GM12878 (cell line): ENCODE results near the gene ETNPPL. TPM values are rescaled to one million over a fixed set of nuclear protein-coding genes. Genes with fewer than 3 reads are reported as not detected.

Experiments used
- ATAC-seq: fragments of 200-7000 bp; cut with Tn5 transposase; 3 replicates; pipeline ENCODE4 v1.9.1; 2020; ENCODE audit warnings: mild to moderate bottlenecking, moderate library complexity
- BruUV-seq: library from RNA; stranded (reverse); fragments of 400-500 nt; replicated peaks from 2 replicates; lab custom pipeline; 2021; lab: Mats Ljungman, UMichigan
- CTCF ChIA-PET: fragments of 300-600 bp; sonication (Branson Sonifier 250); formaldehyde crosslinking; extraction: SDS; loops from one replicate; lab custom pipeline; 2021; ENCODE audit warnings: inconsistent platforms; lab: Yijun Ruan, JAX
- POLR2A ChIA-PET: fragments of 350-600 bp; formaldehyde crosslinking; extraction: SDS; loops from one replicate; lab custom pipeline; 2021; ENCODE audit warnings: inconsistent platforms; lab: Charles Lee
- RAD21 ChIA-PET: fragments of 300-600 bp; sonication (Branson Sonifier 250); formaldehyde crosslinking; loops from one replicate; lab custom pipeline; 2023; ENCODE audit warnings: antibody characterized with exemption; ENCODE audit not compliant: unreplicated experiment; lab: Charles Lee
- SMC1A ChIA-PET: fragments of 300-600 bp; sonication (Branson Sonifier 250); formaldehyde crosslinking; loops from one replicate; lab custom pipeline; 2023; ENCODE audit not compliant: unreplicated experiment, uncharacterized antibody; lab: Charles Lee
- DNase-seq: peaks from one replicate; pipeline ENCODE4 v3.0.0-alpha.2; 2011; ENCODE audit warnings: low read depth, low spot score
- FAIRE-seq: peaks from 3 replicates; lab custom pipeline; 2011; peaks lifted over from hg19 to GRCh38; lab: Jason Lieb, UNC
- H2AFZ ChIP-seq: 2 replicates; pipeline ENCODE4 v1.6.0; 2011; ENCODE audit warnings: low read depth, low read length, control low read depth; ENCODE audit not compliant: control insufficient read depth
- H3K27ac ChIP-seq: 2 replicates; pipeline ENCODE4 v1.5.1; 2011; ENCODE audit warnings: control low read depth; ENCODE audit not compliant: control insufficient read depth, insufficient read depth
- H3K27me3 ChIP-seq, 2 experiments: replicated peaks in 1 of 2; 2 replicates each; pipeline versions ENCODE4 v1.6.0 to v1.6.1; 2011; ENCODE audit warnings: low read length in 1 of 2; ENCODE audit not compliant: control insufficient read depth in 2 of 2, insufficient read depth in 2 of 2
- H3K36me3 ChIP-seq, 2 experiments: 2 replicates each; pipeline ENCODE4 v1.5.1; 2011; ENCODE audit warnings: low read length in 1 of 2; ENCODE audit not compliant: control insufficient read depth in 2 of 2, insufficient read depth in 2 of 2
- H3K4me1 ChIP-seq: 2 replicates; pipeline ENCODE4 v1.6.1; 2011; ENCODE audit warnings: mild to moderate bottlenecking, low read length, moderate library complexity, mixed read lengths; ENCODE audit not compliant: control insufficient read depth, insufficient read depth
- H3K4me2 ChIP-seq: 2 replicates; pipeline ENCODE4 v1.6.0; 2011; ENCODE audit warnings: control low read depth; ENCODE audit not compliant: control insufficient read depth, insufficient read depth
- H3K4me3 ChIP-seq: fragments of 200-600 bp; sonication (generic); 2 replicates; pipeline ENCODE4 v1.5.1; 2016
- H3K79me2 ChIP-seq: 2 replicates; pipeline ENCODE4 v1.6.0; 2011; ENCODE audit warnings: low read length; ENCODE audit not compliant: control insufficient read depth, insufficient read depth
- H3K9ac ChIP-seq: 2 replicates; pipeline ENCODE4 v1.8.0; 2011; ENCODE audit warnings: low read length, control low read depth, mixed read lengths; ENCODE audit not compliant: control insufficient read depth, insufficient read depth
- H3K9me3 ChIP-seq: replicated peaks from 3 replicates; pipeline ENCODE4 v1.5.1; 2011; ENCODE audit warnings: mild to moderate bottlenecking, low read length; ENCODE audit not compliant: control insufficient read depth, insufficient read depth
- H4K20me1 ChIP-seq: 2 replicates; pipeline ENCODE4 v1.6.0; 2011; ENCODE audit not compliant: control insufficient read depth, insufficient read depth
- BACH1 ChIP-seq: fragments of 450-650 bp; IDR thresholded peaks from 2 replicates; pipeline ENCODE4 v1.6.1; 2017; ENCODE audit warnings: mild to moderate bottlenecking, borderline replicate concordance
- BMI1 ChIP-seq: fragments of 450-650 bp; IDR thresholded peaks from 2 replicates; pipeline ENCODE4 v1.6.1; 2016; ENCODE audit warnings: mild to moderate bottlenecking, moderate library complexity, borderline replicate concordance
- LARP7 ChIP-seq: fragments of 450-650 bp; IDR thresholded peaks from 2 replicates; pipeline ENCODE4 v1.6.1; 2017; ENCODE audit warnings: mild to moderate bottlenecking
- MEF2A ChIP-seq: IDR thresholded peaks from 2 replicates; pipeline ENCODE4 v1.6.1; 2011; ENCODE audit warnings: low read depth, mild to moderate bottlenecking, low read length, moderate library complexity; ENCODE audit not compliant: insufficient read depth
- MXI1 ChIP-seq: fragments of 150-350 bp; IDR thresholded peaks from 2 replicates; pipeline ENCODE4 v1.6.1; 2011; ENCODE audit warnings: low read depth, mild to moderate bottlenecking, inconsistent platforms, low read length, improper control_type of control experiment
- NBN ChIP-seq: fragments of 450-650 bp; IDR thresholded peaks from 2 replicates; pipeline ENCODE4 v1.6.1; 2016
- SMC3 ChIP-seq: IDR thresholded peaks from 2 replicates; pipeline ENCODE4 v1.6.1; 2011; ENCODE audit warnings: low read length, improper control_type of control experiment, borderline replicate concordance
- STAT1 ChIP-seq: fragments of 450-650 bp; conservative IDR thresholded peaks from 2 replicates; pipeline ENCODE4 v1.6.1; 2014; ENCODE audit warnings: antibody characterized with exemption, mild to moderate bottlenecking
- SUPT20H ChIP-seq: IDR thresholded peaks from 2 replicates; pipeline ENCODE4 v1.6.1; 2011; ENCODE audit warnings: low read depth, mild to moderate bottlenecking, low read length, moderate library complexity, borderline replicate concordance; ENCODE audit not compliant: control insufficient read depth
- SUZ12 ChIP-seq: fragments of 200-600 bp; sonication (generic); IDR thresholded peaks from one replicate; pipeline ENCODE4 v1.6.1; 2018; ENCODE audit warnings: antibody characterized with exemption, mild to moderate bottlenecking; ENCODE audit not compliant: unreplicated experiment
- USF2 ChIP-seq: IDR thresholded peaks from 2 replicates; pipeline ENCODE4 v1.6.1; 2011; ENCODE audit warnings: low read depth, low read length, improper control_type of control experiment, borderline replicate concordance
- WGBS: methylation state at CpG from one replicate; pipeline ENCODE4 v1.1.6; 2016; ENCODE audit warnings: low lambda C conversion rate; ENCODE audit not compliant: insufficient replicate concordance, insufficient coverage; ENCODE audit errors: missing lambda C conversion rate; 5-methylcytosine and 5-hydroxymethylcytosine counted together
- in situ Hi-C: fragments of 300-500 bp; cut with MboI; formaldehyde crosslinking; loops from 9 replicates; pipeline ENCODE4 v1.14.3; 2018; ENCODE audit warnings: mixed read lengths
- intact Hi-C: fragments of 100-400 bp; cut with micrococcal nuclease; formaldehyde crosslinking; loops from one replicate; pipeline ENCODE4 v1.14.2; 2022; ENCODE audit not compliant: unreplicated experiment
- polyA plus RNA-seq, 11 experiments: library from polyadenylated mRNA; depleted of rRNA in 4 of 11; unstranded in 6 of 11; stranded (reverse) in 5 of 11; fragments of >200 nt; fragmentation: Nextera tagmentation in 4 of 11; fragmentation: Illumina TruSeq in 1 of 11; extraction: Ambion mirVana in 4 of 11; extraction: Trizol in 1 of 11; gene quantifications; 1 replicate in 1 of 11; 2 replicates in 10 of 11; pipeline versions ENCODE4 v1.2.1 to v1.2.3, GENCODE V29; 2011 to 2016; ENCODE audit warnings: inconsistent platforms in 2 of 11, missing spikeins in 2 of 11, low read depth in 1 of 11
- total RNA-seq, 4 experiments: library from RNA; depleted of rRNA in 3 of 4; stranded (reverse); fragments of >200 nt in 3 of 4; fragmentation: Illumina TruSeq in 1 of 4; extraction: Trizol in 1 of 4; gene quantifications; 2 replicates each; pipeline versions ENCODE4 v1.2.1 to v1.2.3, GENCODE V29; 2013 to 2021
- TF ChIP-seq, protein P1 (sequence below), 3 experiments: IDR thresholded peaks in 2 of 3; conservative IDR thresholded peaks in 1 of 3; 2 replicates each; pipeline ENCODE4 v1.5.1; 2011; ENCODE audit warnings: low read depth in 3 of 3, low read length in 3 of 3, mild to moderate bottlenecking in 3 of 3, control low read depth in 2 of 3, moderate library complexity in 2 of 3, inconsistent platforms in 1 of 3, mixed read lengths in 1 of 3; ENCODE audit not compliant: control insufficient read depth in 2 of 3, insufficient read depth in 1 of 3; ENCODE audit errors: extremely low read depth in 1 of 3

Gene ETNPPL
- total and polyA plus RNA-seq, 10 of the 15 experiments (the other 5 are each of a cell fraction or from before 2014, with no cell fraction given), result not detected

GRCh38 chr4:108731006-108731405, 31.8 kb downstream of the ETNPPL start:
- no peak for ATAC-seq
- intact Hi-C loops (no loop called here), in situ Hi-C loops (no loop called here)
- Histone ChIP-seq H3K36me3 (no peaks in the 10 kb centered on the region), H3K9ac (no peak overlapping the region), H3K27me3 (no peaks in the 10 kb centered on the region), H3K27ac (no peak overlapping the region), H3K9me3 (no peaks in the 10 kb centered on the region; the same call in 2 of the 3 replicates), H2AFZ (no peak overlapping the region), H3K4me1 (no peaks in the 10 kb centered on the region), H3K4me3 (no peak overlapping the region), H4K20me1 (no peaks in the 10 kb centered on the region), H3K4me2 (no peak overlapping the region), H3K79me2 (no peaks in the 10 kb centered on the region)
- no TSS peak for BruUV-seq
- no peak for DNase-seq
- ChIA-PET POLR2A (no interaction called here), CTCF (no interaction called here), RAD21 (no interaction called here), SMC1A (interaction anchor here (0.6 kb wide), 1 partner anchor 65 kb away, joined by 3 read pairs; no protein-coding TSS in a partner anchor)
- TF ChIP-seq, protein P1, sequence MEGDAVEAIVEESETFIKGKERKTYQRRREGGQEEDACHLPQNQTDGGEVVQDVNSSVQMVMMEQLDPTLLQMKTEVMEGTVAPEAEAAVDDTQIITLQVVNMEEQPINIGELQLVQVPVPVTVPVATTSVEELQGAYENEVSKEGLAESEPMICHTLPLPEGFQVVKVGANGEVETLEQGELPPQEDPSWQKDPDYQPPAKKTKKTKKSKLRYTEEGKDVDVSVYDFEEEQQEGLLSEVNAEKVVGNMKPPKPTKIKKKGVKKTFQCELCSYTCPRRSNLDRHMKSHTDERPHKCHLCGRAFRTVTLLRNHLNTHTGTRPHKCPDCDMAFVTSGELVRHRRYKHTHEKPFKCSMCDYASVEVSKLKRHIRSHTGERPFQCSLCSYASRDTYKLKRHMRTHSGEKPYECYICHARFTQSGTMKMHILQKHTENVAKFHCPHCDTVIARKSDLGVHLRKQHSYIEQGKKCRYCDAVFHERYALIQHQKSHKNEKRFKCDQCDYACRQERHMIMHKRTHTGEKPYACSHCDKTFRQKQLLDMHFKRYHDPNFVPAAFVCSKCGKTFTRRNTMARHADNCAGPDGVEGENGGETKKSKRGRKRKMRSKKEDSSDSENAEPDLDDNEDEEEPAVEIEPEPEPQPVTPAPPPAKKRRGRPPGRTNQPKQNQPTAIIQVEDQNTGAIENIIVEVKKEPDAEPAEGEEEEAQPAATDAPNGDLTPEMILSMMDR (IDR thresholded peaks at IDR 0.05 in 2 of 3, conservative IDR thresholded peaks at IDR 0.05 in 1 of 3; ENCODE audit: control insufficient read depth in 2 of 3, extremely low read depth in 1 of 3, insufficient read depth in 1 of 3, low read depth in 3 of 3, low read length in 3 of 3), result no peak
- no peak for TF ChIP-seq LARP7
- TF ChIP-seq SMC3, result no peak
- TF ChIP-seq BMI1, result no peak
- no peak for TF ChIP-seq SUPT20H
- TF ChIP-seq SUZ12, result no peak
- TF ChIP-seq NBN, result no peak
- TF ChIP-seq MEF2A, result no peak
- TF ChIP-seq MXI1, result no peak
- no peak for TF ChIP-seq STAT1
- TF ChIP-seq USF2, result no peak
- no peak for TF ChIP-seq BACH1
- 2% methylated on average over 3 of the region's 3 CpGs for WGBS
- FAIRE-seq, result no peak
